K562 (cell line): ENCODE results near the gene SPATA3. TPM values are rescaled to one million over a fixed set of nuclear protein-coding genes. Genes with fewer than 3 reads are reported as not detected.

ENCODE experiments used
- ATAC-seq: fragments of 200-7000 bp; cut with Tn5 transposase; 3 replicates; pipeline ENCODE4 v1.9.1; 2020; ENCODE audit warnings: moderate library complexity
- BruUV-seq: library from RNA; stranded (reverse); fragments of 400-500 nt; replicated peaks from 2 replicates; lab custom pipeline; 2021; lab: Mats Ljungman, UMichigan
- CTCF ChIA-PET: fragments of 300-600 bp; formaldehyde crosslinking; extraction: SDS; loops from one replicate; lab custom pipeline; 2021; ENCODE audit warnings: low intra/inter-chr PET ratio; lab: Yijun Ruan, JAX
- POLR2A ChIA-PET: fragments of 300-600, 350-650 bp; sonication (Branson Sonifier 250); formaldehyde crosslinking; extraction: SDS; loops from one replicate; lab custom pipeline; 2021; ENCODE audit warnings: antibody characterized with exemption, inconsistent platforms; lab: Yijun Ruan, JAX
- DNase-seq, 4 experiments: peaks; one replicate each; pipeline versions ENCODE4 v3.0.0 to v3.0.0-alpha.2; 2011 to 2018; ENCODE audit warnings: low spot score in 3 of 4, mixed read lengths in 3 of 4; ENCODE audit errors: extremely low read depth in 1 of 4
- FAIRE-seq: peaks from 2 replicates; lab custom pipeline; 2011; peaks lifted over from hg19 to GRCh38; lab: Jason Lieb, UNC
- H2AFZ ChIP-seq: 2 replicates; pipeline ENCODE4 v1.6.0; 2011; ENCODE audit warnings: low read depth, low read length, control low read depth, inconsistent platforms
- H3K27ac ChIP-seq: fragments of 200-600 bp; 3 replicates; pipeline ENCODE4 v1.8.0; 2011; ENCODE audit warnings: low read depth, mild to moderate bottlenecking, control low read depth, inconsistent platforms, low read length, moderate library complexity, mixed read lengths; ENCODE audit errors: extremely low read depth
- H3K27me3 ChIP-seq, 2 experiments: fragments of 300-600 bp in 1 of 2; 2 replicates in 1 of 2; 3 replicates in 1 of 2; pipeline versions ENCODE4 v1.6.0 to v1.8.0; 2011; ENCODE audit warnings: inconsistent platforms in 2 of 2, low read length in 2 of 2, mild to moderate bottlenecking in 1 of 2, mixed read lengths in 1 of 2, moderate library complexity in 1 of 2; ENCODE audit not compliant: control insufficient read depth in 2 of 2, insufficient read depth in 2 of 2
- H3K36me3 ChIP-seq: fragments of 300-600 bp; 3 replicates; pipeline ENCODE4 v1.8.0; 2011; ENCODE audit warnings: mild to moderate bottlenecking, low read length, inconsistent platforms; ENCODE audit not compliant: control insufficient read depth, insufficient read depth
- H3K4me1 ChIP-seq, 2 experiments: fragments of 200-600 bp in 1 of 2; replicated peaks in 1 of 2; 2 replicates in 1 of 2; 3 replicates in 1 of 2; pipeline versions ENCODE4 v1.5.1 to v1.8.0; 2011; ENCODE audit warnings: inconsistent platforms in 2 of 2, low read length in 2 of 2, mild to moderate bottlenecking in 1 of 2, mixed read lengths in 1 of 2, moderate library complexity in 1 of 2; ENCODE audit not compliant: control insufficient read depth in 2 of 2, insufficient read depth in 2 of 2
- H3K4me2 ChIP-seq: 2 replicates; pipeline ENCODE4 v1.6.1; 2011; ENCODE audit warnings: low read length, control low read depth, inconsistent platforms, mixed read lengths; ENCODE audit not compliant: insufficient read depth
- H3K4me3 ChIP-seq: fragments of 200-600 bp; sonication (generic), shearing (Covaris generic); 2 replicates; pipeline ENCODE4 v1.5.1; 2016; ENCODE audit warnings: control low read depth, inconsistent platforms
- H3K79me2 ChIP-seq: fragments of 200-600 bp; 3 replicates; pipeline ENCODE4 v1.8.0; 2011; ENCODE audit warnings: low read length, inconsistent platforms; ENCODE audit not compliant: control insufficient read depth, insufficient read depth
- H3K9ac ChIP-seq, 2 experiments: 2 replicates each; pipeline versions ENCODE4 v1.6.0 to v1.6.1; 2011; ENCODE audit warnings: low read depth in 2 of 2, low read length in 2 of 2, control low read depth in 1 of 2, inconsistent platforms in 1 of 2, mild to moderate bottlenecking in 1 of 2, mixed read lengths in 1 of 2; ENCODE audit not compliant: insufficient read depth in 1 of 2
- H3K9me1 ChIP-seq: one replicate; pipeline ENCODE4 v1.6.0; 2011; ENCODE audit warnings: inconsistent platforms, mild to moderate bottlenecking, low read length, moderate library complexity; ENCODE audit not compliant: control insufficient read depth, insufficient read depth
- H3K9me3 ChIP-seq: replicated peaks from 2 replicates; pipeline ENCODE4 v1.5.1; 2011; ENCODE audit warnings: low read depth, low read length, inconsistent platforms; ENCODE audit not compliant: control insufficient read depth, insufficient read depth
- H4K20me1 ChIP-seq: replicated peaks from 2 replicates; pipeline ENCODE4 v1.6.1; 2011; ENCODE audit warnings: low read length, inconsistent platforms, mixed read lengths; ENCODE audit not compliant: control insufficient read depth, insufficient read depth
- ATF4 ChIP-seq: fragments of 450-650 bp; formaldehyde crosslinking; IDR thresholded peaks from 2 replicates; pipeline ENCODE4 v1.4.0; 2022; ENCODE audit warnings: mild to moderate bottlenecking, moderate library complexity
- ESRRA ChIP-seq: fragments of 450-650 bp; IDR thresholded peaks from 2 replicates; pipeline ENCODE4 v1.6.1; 2014; ENCODE audit warnings: low read depth, mild to moderate bottlenecking, moderate library complexity, borderline replicate concordance
- GATAD2B ChIP-seq: fragments of 450-650 bp; IDR thresholded peaks from 2 replicates; pipeline ENCODE4 v1.6.1; 2017; ENCODE audit warnings: mild to moderate bottlenecking, borderline replicate concordance
- HNRNPUL1 ChIP-seq: fragments of 200-400 bp; formaldehyde crosslinking; IDR thresholded peaks from 2 replicates; pipeline ENCODE4 v1.6.1; 2017; ENCODE audit warnings: low read length
- KAT8 ChIP-seq: fragments of 450-650 bp; IDR thresholded peaks from 2 replicates; pipeline ENCODE4 v1.6.1; 2016; ENCODE audit warnings: low read depth, mild to moderate bottlenecking
- POLR2B ChIP-seq: fragments of 450-650 bp; IDR thresholded peaks from 2 replicates; pipeline ENCODE4 v1.6.1; 2018; ENCODE audit warnings: low read depth; ENCODE audit not compliant: partially characterized antibody
- SMARCC2 ChIP-seq: fragments of 450-650 bp; IDR thresholded peaks from 2 replicates; pipeline ENCODE4 v1.6.1; 2017; ENCODE audit warnings: antibody characterized with exemption, moderate library complexity, mild to moderate bottlenecking, low read depth
- ZNF324 ChIP-seq: fragments of 250-450 bp; sonication (Bioruptor Pico); IDR thresholded peaks from 2 replicates; pipeline ENCODE4 v1.4.0; 2020; ENCODE audit warnings: mild to moderate bottlenecking
- ZNF449 ChIP-seq: fragments of 250-450 bp; sonication (Bioruptor Pico); IDR thresholded peaks from 2 replicates; pipeline ENCODE4 v1.8.0; 2022; ENCODE audit warnings: moderate library complexity, mild to moderate bottlenecking, inconsistent platforms
- ZNF511 ChIP-seq: sonication (generic); formaldehyde crosslinking; IDR thresholded peaks from 2 replicates; pipeline ENCODE4 v1.8.0; 2022; ENCODE audit warnings: mild to moderate bottlenecking, missing genetic modification reagents
- ZNF699 ChIP-seq: fragments of 250-450 bp; sonication (Bioruptor Pico); IDR thresholded peaks from 2 replicates; pipeline ENCODE4 v1.8.0; 2021; ENCODE audit warnings: mild to moderate bottlenecking, moderate library complexity; ENCODE audit not compliant: insufficient replicate concordance
- WGBS: fragments of 100-300 bp; shearing (Covaris generic); methylation state at CpG from one replicate; pipeline ENCODE4 v1.1.6; 2016; ENCODE audit warnings: low coverage, mixed read lengths; ENCODE audit not compliant: insufficient coverage; ENCODE audit errors: missing lambda C conversion rate; 5-methylcytosine and 5-hydroxymethylcytosine counted together
- in situ Hi-C: fragments of 300-500 bp; cut with MboI; formaldehyde crosslinking; loops from 4 replicates; pipeline ENCODE4 v1.15.0; 2018; ENCODE audit warnings: inconsistent platforms, mixed read lengths
- intact Hi-C: fragments of 100-400 bp; cut with micrococcal nuclease; formaldehyde crosslinking; loops from 2 replicates; pipeline ENCODE4 v1.14.2; 2022
- polyA plus RNA-seq, 8 experiments: library from polyadenylated mRNA; depleted of rRNA in 4 of 8; stranded (reverse) in 5 of 8; unstranded in 3 of 8; fragments of >200 nt; fragmentation: Nextera tagmentation in 2 of 8; fragmentation: Illumina TruSeq in 1 of 8; extraction: Ambion mirVana in 2 of 8; extraction: Trizol in 1 of 8; gene quantifications; 2 replicates each; pipeline versions ENCODE4 v1.2.1 to v1.2.3, GENCODE V29; 2011 to 2014; ENCODE audit warnings: inconsistent platforms in 1 of 8, missing spikeins in 1 of 8
- total RNA-seq, 7 experiments: library from RNA; depleted of rRNA in 6 of 7; stranded (reverse); fragments of >200 nt in 6 of 7; fragmentation: Illumina TruSeq in 2 of 7; extraction: Trizol in 2 of 7; gene quantifications; 2 replicates each; pipeline versions ENCODE4 v1.2.1 to v1.2.3, GENCODE V29; 2011 to 2021; ENCODE audit warnings: low replicate concordance in 1 of 7
- TF ChIP-seq, protein P1 (sequence below): sonication (generic); formaldehyde crosslinking; IDR thresholded peaks from 2 replicates; pipeline ENCODE4 v1.8.0; 2022; ENCODE audit warnings: missing genetic modification reagents, mild to moderate bottlenecking, borderline replicate concordance
- TF ChIP-seq, protein P2 (sequence below): sonication (generic); formaldehyde crosslinking; IDR thresholded peaks from 2 replicates; pipeline ENCODE4 v1.8.1; 2023; ENCODE audit warnings: mild to moderate bottlenecking, missing genetic modification reagents

The SPATA3 gene
- total and polyA plus RNA-seq, 9 of the 15 experiments (the other 6 are each of a cell fraction or from before 2014, with no cell fraction given), result not detected

DNA sequence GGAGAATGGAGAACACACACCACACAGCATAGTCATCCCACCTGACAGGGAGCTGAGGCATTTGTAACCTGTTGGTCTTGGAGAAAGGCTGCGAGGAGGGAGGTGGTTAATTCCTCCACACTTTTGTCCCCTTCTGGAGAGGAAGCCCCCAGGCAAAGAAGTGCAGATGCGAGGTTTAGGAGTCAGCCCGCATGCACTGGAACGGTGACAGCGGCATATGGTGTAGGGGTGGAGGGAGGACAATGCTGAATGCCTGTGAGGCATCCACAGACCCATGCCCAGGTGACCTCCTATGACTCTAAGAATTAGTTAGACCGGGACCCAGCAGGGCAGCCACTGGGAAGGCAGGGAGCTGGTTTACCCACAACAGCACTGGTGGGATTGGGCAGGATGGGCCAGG is 12.2 kb downstream of the SPATA3 start (continued):
- TF ChIP-seq ESRRA, result no peak
- TF ChIP-seq, protein P1, sequence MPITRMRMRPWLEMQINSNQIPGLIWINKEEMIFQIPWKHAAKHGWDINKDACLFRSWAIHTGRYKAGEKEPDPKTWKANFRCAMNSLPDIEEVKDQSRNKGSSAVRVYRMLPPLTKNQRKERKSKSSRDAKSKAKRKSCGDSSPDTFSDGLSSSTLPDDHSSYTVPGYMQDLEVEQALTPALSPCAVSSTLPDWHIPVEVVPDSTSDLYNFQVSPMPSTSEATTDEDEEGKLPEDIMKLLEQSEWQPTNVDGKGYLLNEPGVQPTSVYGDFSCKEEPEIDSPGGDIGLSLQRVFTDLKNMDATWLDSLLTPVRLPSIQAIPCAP (CRISPR knock-in tag), result no peak
- TF ChIP-seq, protein P2, sequence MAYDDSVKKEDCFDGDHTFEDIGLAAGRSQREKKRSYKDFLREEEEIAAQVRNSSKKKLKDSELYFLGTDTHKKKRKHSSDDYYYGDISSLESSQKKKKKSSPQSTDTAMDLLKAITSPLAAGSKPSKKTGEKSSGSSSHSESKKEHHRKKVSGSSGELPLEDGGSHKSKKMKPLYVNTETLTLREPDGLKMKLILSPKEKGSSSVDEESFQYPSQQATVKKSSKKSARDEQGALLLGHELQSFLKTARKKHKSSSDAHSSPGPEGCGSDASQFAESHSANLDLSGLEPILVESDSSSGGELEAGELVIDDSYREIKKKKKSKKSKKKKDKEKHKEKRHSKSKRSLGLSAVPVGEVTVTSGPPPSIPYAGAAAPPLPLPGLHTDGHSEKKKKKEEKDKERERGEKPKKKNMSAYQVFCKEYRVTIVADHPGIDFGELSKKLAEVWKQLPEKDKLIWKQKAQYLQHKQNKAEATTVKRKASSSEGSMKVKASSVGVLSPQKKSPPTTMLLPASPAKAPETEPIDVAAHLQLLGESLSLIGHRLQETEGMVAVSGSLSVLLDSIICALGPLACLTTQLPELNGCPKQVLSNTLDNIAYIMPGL (CRISPR knock-in tag), result no peak
- no peak for TF ChIP-seq GATAD2B
- TF ChIP-seq KAT8, result no peak
- TF ChIP-seq ZNF699 (CRISPR knock-in tag), result no peak
- TF ChIP-seq ZNF324 (CRISPR knock-in tag), result no peak
- TF ChIP-seq, all 486 proteins: peak for 0

GRCh38 chr2:231009236-231009919 is 13.5 kb downstream of the SPATA3 start:
- BruUV-seq, result no TSS peak
- Histone ChIP-seq H4K20me1 (no peaks in the 10 kb centered on the region; the same call in 1 of the 2 replicates), H3K27me3 (peaks cover 10 to 27% of the 10 kb centered on the region in 2 experiments; a peak in 3 of 5 replicates), H3K9me3 (no peaks in the 10 kb centered on the region), H3K27ac (no peak overlapping the region), H3K9me1 (no peaks in the 10 kb centered on the region), H3K4me3 (no peak overlapping the region), H3K79me2 (no peaks in the 10 kb centered on the region), H3K4me1 (no peaks in the 10 kb centered on the region), H3K4me2 (no peak overlapping the region), H3K36me3 (no peaks in the 10 kb centered on the region), H3K9ac (no peak overlapping the region), H2AFZ (no peak overlapping the region)
- ATAC-seq (no peak), DNase-seq (no peak), FAIRE-seq (no peak)
- intact Hi-C loops (no loop called here), in situ Hi-C loops (no loop called here)
- CTCF ChIA-PET, result no interaction called here
- 0% methylated on average over 13 of the region's 14 CpGs for WGBS
- POLR2A ChIA-PET, result no interaction called here
- TF ChIP-seq SMARCC2, result no peak
- no peak for TF ChIP-seq POLR2B
- TF ChIP-seq ATF4 (CRISPR knock-in tag), result no peak
- no peak for TF ChIP-seq ZNF449 (CRISPR knock-in tag)
- no peak for TF ChIP-seq ZNF511 (CRISPR knock-in tag)
- TF ChIP-seq HNRNPUL1, result no peak
